H1 (cell line): ENCODE measurements around the gene AGAP3. TPM values are rescaled to one million over a fixed set of nuclear protein-coding genes. Genes with fewer than 3 reads are reported as not detected.

Experiments used
- ATF2 ChIP-seq: IDR thresholded peaks from 2 replicates; pipeline ENCODE4 v1.6.1; 2012; ENCODE audit warnings: low read length, inconsistent platforms
- CEBPB ChIP-seq: IDR thresholded peaks from 2 replicates; pipeline ENCODE4 v1.6.1; 2012; ENCODE audit warnings: low read depth, low read length
- CHD1 ChIP-seq: IDR thresholded peaks from 2 replicates; pipeline ENCODE4 v1.6.1; 2012; ENCODE audit warnings: low read depth, low read length, improper control_type of control experiment
- CHD7 ChIP-seq: fragments of 300-600 bp; sonication (generic); IDR thresholded peaks from 2 replicates; pipeline ENCODE4 v1.7.1; 2012; ENCODE audit warnings: low read length, moderate library complexity, mild to moderate bottlenecking, inconsistent platforms; ENCODE audit not compliant: insufficient replicate concordance
- CTBP2 ChIP-seq: IDR thresholded peaks from 2 replicates; pipeline ENCODE4 v1.7.0; 2011; ENCODE audit warnings: borderline replicate concordance, mild to moderate bottlenecking, moderate library complexity, mixed read lengths, low read length; ENCODE audit not compliant: insufficient read depth, insufficient read length
- EZH2 ChIP-seq: fragments of 200-600 bp; sonication (generic); IDR thresholded peaks from 2 replicates; pipeline ENCODE4 v1.7.1; 2012; ENCODE audit warnings: low read depth, mild to moderate bottlenecking, moderate library complexity, low read length, inconsistent platforms; ENCODE audit not compliant: severe bottlenecking
- SRF ChIP-seq: IDR thresholded peaks from 2 replicates; pipeline ENCODE4 v1.6.1; 2011; ENCODE audit warnings: mild to moderate bottlenecking, low read depth, low read length, moderate library complexity
- polyA plus RNA-seq, 7 experiments: library from polyadenylated mRNA; depleted of rRNA in 3 of 7; stranded (reverse) in 5 of 7; unstranded in 2 of 7; fragments of >200 nt in 5 of 7; fragments of 200-250 nt in 2 of 7; gene quantifications; 1 replicate in 5 of 7; 2 replicates in 1 of 7; 4 replicates in 1 of 7; pipeline versions ENCODE4 v1.2.1 to v1.2.3, GENCODE V29; 2011 to 2013; ENCODE audit warnings: missing spikeins in 2 of 7, mixed read lengths in 2 of 7
- total RNA-seq: library from RNA; stranded (reverse); fragmentation: NEBNext Ultra II Directional; extraction: Animal tissue kit (Norgen Biotek cat#: 25700); gene quantifications from 2 replicates; pipeline ENCODE4 v1.2.1, GENCODE V29; 2021

Gene AGAP3
- total and polyA plus RNA-seq, 2 of the 8 experiments (the other 6 are each of a cell fraction or from before 2014, with no cell fraction given), result 66.4 to 120 TPM

GRCh38 chr7:151102991-151103390 lies 16.7 kb downstream of the AGAP3 start (continued):
- TF ChIP-seq EZH2 (no peak), SRF (no peak), CHD7 (no peak), CEBPB (no peak), ATF2 (no peak), CTBP2 (no peak), CHD1 (no peak)
- TF ChIP-seq, all 59 proteins: peak for 0
